ENCODE results near the gene EOMES.

DNA sequence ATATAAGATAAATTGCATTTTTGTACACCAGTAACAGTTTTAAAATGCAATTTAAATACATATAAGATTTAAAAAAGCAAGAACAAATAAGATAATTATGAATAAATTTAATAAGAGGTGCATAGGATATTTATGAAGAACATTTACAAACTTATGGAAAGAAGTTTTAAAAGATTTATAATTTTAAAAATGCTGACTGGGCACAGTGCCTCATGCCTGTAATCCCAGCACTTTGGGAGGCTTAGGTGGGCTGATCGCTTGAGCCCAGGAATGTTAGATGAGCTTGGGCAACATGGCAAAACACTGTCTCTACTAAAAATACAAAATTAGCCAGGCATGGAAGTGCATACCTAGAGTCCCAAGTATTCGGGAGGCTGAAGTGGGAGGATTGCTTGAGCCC, 37.8 kb downstream of the EOMES start:
- TF ChIP-seq CTCF (IDR thresholded peaks at IDR 0.05) (no peak), POLR2A (IDR thresholded peaks at IDR 0.05) (no peak), POLR2AphosphoS5 (IDR thresholded peaks at IDR 0.05) (no peak)
